Testis (tissue), 3 donors: ENCODE measurements around the gene EMP1. TPM values are rescaled to one million over a fixed set of nuclear protein-coding genes. Genes with fewer than 3 reads are reported as not detected.

ENCODE experiments used
- DNase-seq: peaks from one replicate; pipeline ENCODE4 v3.0.0-alpha.2; 2019
- H3K27ac ChIP-seq, 2 donors: fragments of 200-600 bp; sonication (generic); one replicate each; pipeline ENCODE4 v1.5.1; 2019
- H3K27me3 ChIP-seq: fragments of 200-600 bp; sonication (generic); one replicate; pipeline ENCODE4 v1.5.1; 2019
- H3K36me3 ChIP-seq: fragments of 200-600 bp; sonication (generic); one replicate; pipeline ENCODE4 v1.5.1; 2017; ENCODE audit warnings: low read depth; ENCODE audit errors: missing control alignments
- H3K4me1 ChIP-seq: fragments of 200-600 bp; sonication (generic); one replicate; pipeline ENCODE4 v1.5.1; 2019
- H3K4me3 ChIP-seq, 2 donors: fragments of 200-600 bp; sonication (generic); one replicate each; pipeline ENCODE4 v1.5.1; 2017 to 2019
- H3K9me3 ChIP-seq: fragments of 200-600 bp; sonication (generic); one replicate; pipeline ENCODE4 v1.5.1; 2017
- POLR2A ChIP-seq: fragments of 450-650 bp; IDR thresholded peaks from one replicate; pipeline ENCODE4 v1.6.1; 2017; ENCODE audit warnings: antibody characterized with exemption, mild to moderate bottlenecking, moderate library complexity
- WGBS, 2 donors: methylation state at CpG; one replicate each; pipeline ENCODE4 v1.1.5; 2018; 5-methylcytosine and 5-hydroxymethylcytosine counted together
- intact Hi-C: fragments of 100-400 bp; cut with DNase I; formaldehyde crosslinking; loops from one replicate; pipeline ENCODE4 v1.15.1; 2023; ENCODE audit warnings: low total_unique reads
- polyA plus RNA-seq: library from polyadenylated mRNA; stranded (reverse); fragments of 350-450 nt; fragmentation: Illumina TruSeq; extraction: RNeasy Lipid Tissue Mini Kit (QIAGEN cat#74804); gene quantifications from one replicate; pipeline ENCODE4 v1.2.3, GENCODE V29; 2014; ENCODE audit warnings: low read depth, low replicate concordance; ENCODE audit not compliant: insufficient read depth
- total RNA-seq, 2 donors: library from RNA; depleted of rRNA; stranded (reverse); fragments of >200 nt; gene quantifications; one replicate each; pipeline ENCODE4 v1.2.3, GENCODE V29; 2016
- TF ChIP-seq, protein P1 (sequence below), 3 experiments: fragments of 450-650 bp in 2 of 3; fragments of 200-600 bp in 1 of 3; sonication (generic) in 1 of 3; IDR thresholded peaks; one replicate each; pipeline ENCODE4 v1.5.1; 2016 to 2019; ENCODE audit warnings: antibody characterized with exemption in 3 of 3, mild to moderate bottlenecking in 2 of 3, moderate library complexity in 1 of 3

Gene EMP1
- total and polyA plus RNA-seq, 3 donors from 2014 or later: 14.1 to 59.4 (median 29.2) TPM

DNA sequence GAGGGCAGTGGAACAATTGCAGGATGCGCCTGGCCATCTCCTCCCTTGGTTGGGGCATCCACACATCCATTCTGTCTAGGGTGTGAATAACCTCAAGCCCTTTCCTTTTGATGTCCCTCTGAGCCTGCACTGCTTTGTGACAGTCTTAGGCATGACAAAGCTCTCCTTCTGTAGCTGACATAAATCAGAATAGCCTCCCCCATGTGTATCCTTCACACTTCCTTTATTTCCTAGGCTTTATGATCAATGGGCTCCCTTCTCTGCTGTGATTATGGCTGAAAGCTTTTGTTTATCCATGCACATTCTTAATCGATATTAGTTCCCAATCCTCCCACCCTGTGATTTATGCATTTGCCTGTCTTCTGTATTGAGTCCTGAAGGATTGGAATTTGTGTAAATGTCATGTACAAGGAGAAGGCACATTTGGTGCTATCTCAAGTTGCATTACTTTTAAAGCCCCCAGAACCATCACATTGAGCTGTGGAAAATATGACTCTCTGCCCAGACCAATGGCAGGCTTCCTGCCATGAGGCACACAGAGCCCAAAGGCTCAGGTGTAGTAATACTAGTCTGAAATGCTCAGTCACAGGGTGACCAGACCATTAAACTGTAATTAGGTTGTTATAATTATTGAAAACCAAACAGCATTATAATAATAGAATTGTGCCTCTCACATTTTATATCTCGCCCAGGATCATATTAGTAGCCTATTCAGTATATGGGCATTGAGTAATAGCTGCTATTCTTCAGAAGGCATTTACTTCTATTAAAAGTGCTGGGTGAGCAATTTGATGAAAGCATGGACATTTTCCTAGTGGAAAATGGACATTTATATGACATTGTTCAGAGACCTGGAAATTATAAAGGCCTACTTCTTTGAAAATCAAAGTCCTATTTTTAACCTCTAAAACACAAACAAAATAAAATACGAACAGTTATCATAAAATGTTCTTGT lies 14.0 kb downstream of the EMP1 start:
- TF ChIP-seq, protein P1, sequence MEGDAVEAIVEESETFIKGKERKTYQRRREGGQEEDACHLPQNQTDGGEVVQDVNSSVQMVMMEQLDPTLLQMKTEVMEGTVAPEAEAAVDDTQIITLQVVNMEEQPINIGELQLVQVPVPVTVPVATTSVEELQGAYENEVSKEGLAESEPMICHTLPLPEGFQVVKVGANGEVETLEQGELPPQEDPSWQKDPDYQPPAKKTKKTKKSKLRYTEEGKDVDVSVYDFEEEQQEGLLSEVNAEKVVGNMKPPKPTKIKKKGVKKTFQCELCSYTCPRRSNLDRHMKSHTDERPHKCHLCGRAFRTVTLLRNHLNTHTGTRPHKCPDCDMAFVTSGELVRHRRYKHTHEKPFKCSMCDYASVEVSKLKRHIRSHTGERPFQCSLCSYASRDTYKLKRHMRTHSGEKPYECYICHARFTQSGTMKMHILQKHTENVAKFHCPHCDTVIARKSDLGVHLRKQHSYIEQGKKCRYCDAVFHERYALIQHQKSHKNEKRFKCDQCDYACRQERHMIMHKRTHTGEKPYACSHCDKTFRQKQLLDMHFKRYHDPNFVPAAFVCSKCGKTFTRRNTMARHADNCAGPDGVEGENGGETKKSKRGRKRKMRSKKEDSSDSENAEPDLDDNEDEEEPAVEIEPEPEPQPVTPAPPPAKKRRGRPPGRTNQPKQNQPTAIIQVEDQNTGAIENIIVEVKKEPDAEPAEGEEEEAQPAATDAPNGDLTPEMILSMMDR (IDR thresholded peaks at IDR 0.05): no peak
- TF ChIP-seq POLR2A: no peak
- Histone ChIP-seq H3K36me3 (no peaks in the 10 kb centered on the region), H3K27me3 (no peaks in the 10 kb centered on the region), H3K9me3 (no peaks in the 10 kb centered on the region), H3K27ac (no peak overlapping the region), H3K4me1 (peaks cover 7% of the 10 kb centered on the region), H3K4me3 (no peak overlapping the region)
- 72 to 73% methylated on average over 4 of the region's 4 CpGs for WGBS, 2 donors
- DNase-seq: no peak
- intact Hi-C loops: no loop called here

DNA sequence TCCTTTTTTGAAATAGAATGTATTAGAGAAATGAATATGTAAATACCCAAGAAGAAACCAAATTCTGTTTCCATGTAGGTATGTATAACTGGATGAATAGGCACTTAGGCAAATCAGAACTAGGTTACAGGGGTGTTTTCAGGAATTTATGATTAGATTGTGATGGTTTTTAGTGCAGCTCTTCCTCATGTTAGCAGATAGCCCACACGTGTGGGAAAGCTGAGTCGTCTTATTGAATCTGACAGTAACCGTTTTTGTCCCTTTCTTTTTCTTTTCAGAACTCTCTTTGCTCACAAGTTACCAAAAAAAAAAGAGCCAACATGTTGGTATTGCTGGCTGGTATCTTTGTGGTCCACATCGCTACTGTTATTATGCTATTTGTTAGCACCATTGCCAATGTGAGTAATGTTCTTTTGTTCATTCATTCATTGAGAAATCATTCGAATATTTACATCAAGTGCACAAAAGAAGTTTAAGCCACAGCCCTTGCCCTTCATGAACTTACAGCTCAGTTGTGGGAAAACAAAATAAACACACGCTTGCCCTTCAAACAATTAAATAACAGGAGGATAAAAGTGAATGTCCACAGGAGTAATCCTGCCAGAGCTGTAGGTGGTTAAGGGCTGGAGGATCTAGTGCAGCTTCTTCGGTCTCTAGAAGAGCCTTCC lies 14.8 kb downstream of the EMP1 start:
- H3K36me3 ChIP-seq: no peaks in the 10 kb centered on the region
- peaks cover 7% of the 10 kb centered on the region for H3K4me1 ChIP-seq
- DNase-seq: no peak
- TF ChIP-seq POLR2A: no peak
- peak overlapping the region in 1 of 2 donors; percentile 9 for H3K27ac ChIP-seq
- WGBS, 2 donors: 67 to 70% methylated on average over 7 of the region's 7 CpGs
- H3K9me3 ChIP-seq: no peaks in the 10 kb centered on the region
- H3K27me3 ChIP-seq: no peaks in the 10 kb centered on the region
- no peak overlapping the region for H3K4me3 ChIP-seq
- intact Hi-C loops: no loop called here

DNA sequence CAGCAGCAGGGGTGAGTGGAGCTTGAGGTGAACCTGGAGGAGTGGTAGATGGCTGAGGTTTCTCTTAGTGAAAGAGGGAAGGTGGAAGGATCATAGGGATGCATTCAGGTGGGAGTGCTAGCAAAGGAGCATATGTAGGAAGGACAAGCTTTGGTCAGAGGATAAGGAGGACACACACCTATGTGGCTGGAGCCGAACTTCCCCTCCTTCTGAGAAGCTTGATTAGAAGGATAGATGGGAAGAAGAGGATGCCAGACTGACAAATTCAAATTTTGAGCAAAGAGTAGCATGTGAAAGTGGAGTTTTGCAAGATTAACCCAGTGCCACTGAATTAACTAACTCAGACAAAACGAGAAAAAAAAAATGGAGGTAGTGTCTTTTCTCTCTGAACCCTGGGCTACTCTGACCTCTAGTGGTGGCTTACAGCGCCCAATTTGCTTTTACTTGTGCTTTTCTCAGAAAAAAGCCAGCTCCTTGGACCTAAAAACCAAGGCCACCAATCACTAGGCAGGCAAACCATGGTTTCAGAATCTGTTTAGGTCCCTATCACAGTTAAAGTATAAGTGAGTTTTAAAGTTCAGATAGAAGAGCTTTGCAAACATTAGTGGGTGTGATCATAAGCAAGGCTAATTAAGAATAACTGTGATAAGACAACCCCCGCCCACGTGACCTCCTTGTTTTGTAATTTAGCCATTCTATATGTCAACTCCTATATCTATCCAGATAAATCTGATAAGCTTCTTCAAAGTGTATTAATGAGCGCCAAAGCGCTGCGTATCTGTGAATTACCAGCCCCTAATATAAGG lies 15.5 kb downstream of the EMP1 start:
- intact Hi-C loops: no loop called here
- Histone ChIP-seq H3K27ac (peak overlapping the region in 1 of 2 donors; percentile 9), H3K36me3 (no peaks in the 10 kb centered on the region), H3K27me3 (no peaks in the 10 kb centered on the region), H3K9me3 (no peaks in the 10 kb centered on the region), H3K4me3 (no peak overlapping the region), H3K4me1 (peaks cover 7% of the 10 kb centered on the region)
- WGBS, 2 donors: 67 to 69% methylated on average over 8 of the region's 8 CpGs
- DNase-seq: peak; percentile 84
- TF ChIP-seq, protein P1 (IDR thresholded peaks at IDR 0.05): peak; percentile 65 to 76 (median 70)
- TF ChIP-seq POLR2A: no peak

DNA sequence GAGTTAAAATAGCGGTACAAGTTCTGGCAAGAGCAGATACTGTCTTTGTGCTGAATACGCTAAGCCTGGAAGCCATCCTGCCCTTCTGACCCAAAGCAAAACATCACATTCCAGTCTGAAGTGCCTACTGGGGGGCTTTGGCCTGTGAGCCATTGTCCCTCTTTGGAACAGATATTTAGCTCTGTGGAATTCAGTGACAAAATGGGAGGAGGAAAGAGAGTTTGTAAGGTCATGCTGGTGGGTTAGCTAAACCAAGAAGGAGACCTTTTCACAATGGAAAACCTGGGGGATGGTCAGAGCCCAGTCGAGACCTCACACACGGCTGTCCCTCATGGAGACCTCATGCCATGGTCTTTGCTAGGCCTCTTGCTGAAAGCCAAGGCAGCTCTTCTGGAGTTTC lies 18.5 kb downstream of the EMP1 start:
- Histone ChIP-seq H3K27me3 (no peaks in the 10 kb centered on the region), H3K36me3 (no peaks in the 10 kb centered on the region), H3K9me3 (no peaks in the 10 kb centered on the region), H3K4me3 (no peak overlapping the region), H3K4me1 (peaks cover 6% of the 10 kb centered on the region), H3K27ac (no peak overlapping the region)
- DNase-seq: no peak
- TF ChIP-seq POLR2A: no peak
- TF ChIP-seq, protein P1 (IDR thresholded peaks at IDR 0.05): no peak
- intact Hi-C loops: no loop called here
- 89 to 94% methylated on average over 3 to 4 of the region's 4 CpGs for WGBS, 2 donors

DNA sequence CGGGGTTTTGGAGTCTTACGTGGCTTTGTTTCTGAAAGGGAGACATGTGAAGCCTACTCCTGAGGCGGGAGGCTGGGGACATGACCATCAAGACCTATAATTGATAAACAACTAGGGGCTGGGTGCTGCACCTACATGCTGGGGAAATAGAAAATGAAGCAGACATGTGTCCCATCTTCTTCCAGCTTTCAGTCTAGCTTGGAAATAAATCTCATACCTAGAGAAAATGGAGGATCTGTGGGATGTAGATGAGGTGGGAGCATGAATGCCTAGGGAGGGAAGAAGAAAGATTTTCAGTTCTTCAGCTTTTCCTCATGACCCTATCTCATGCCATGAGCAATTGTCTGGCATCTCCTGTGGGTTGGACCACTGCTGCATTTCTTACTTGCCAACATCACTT lies 22.1 kb downstream of the EMP1 start:
- DNase-seq: no peak
- intact Hi-C loops: no loop called here
- Histone ChIP-seq H3K4me1 (no peaks in the 10 kb centered on the region), H3K27ac (no peak overlapping the region), H3K9me3 (no peaks in the 10 kb centered on the region), H3K27me3 (no peaks in the 10 kb centered on the region), H3K4me3 (no peak overlapping the region), H3K36me3 (no peaks in the 10 kb centered on the region)
- TF ChIP-seq, protein P1 (IDR thresholded peaks at IDR 0.05): no peak
- no peak for TF ChIP-seq POLR2A
- WGBS, 2 donors: 95 to 98% methylated on average over 3 of the region's 3 CpGs
